ENCODE measurements around the gene MOB3C.

- no peak for TF ChIP-seq POLR2AphosphoS5 (IDR thresholded peaks at IDR 0.05; ENCODE audit: insufficient read depth in 1 of 2, low read depth in 1 of 2)
- TF ChIP-seq POLR2A (IDR thresholded peaks at IDR 0.05) = no peak
These were observed 5.3 kb upstream of the MOB3C start for GRCh38 chr1:46621930-46622329.

Data from vagina (tissue), 2 donors.